GM12864 (cell line): ENCODE data around the gene AFF3.

Experiments
- DNase-seq: peaks from one replicate; pipeline ENCODE4 v3.0.0-alpha.2; 2011; ENCODE audit warnings: low read depth
- H3K4me3 ChIP-seq: 2 replicates; pipeline ENCODE4 v1.5.1; 2011; ENCODE audit warnings: mild to moderate bottlenecking, low read depth, low read length, control low read depth
- TF ChIP-seq, protein P1 (sequence below): IDR thresholded peaks from 2 replicates; pipeline ENCODE4 v1.5.1; 2011; ENCODE audit warnings: low read depth, mild to moderate bottlenecking, moderate library complexity, low read length, control low read depth, inconsistent platforms; ENCODE audit errors: missing control alignments

Gene AFF3

DNA sequence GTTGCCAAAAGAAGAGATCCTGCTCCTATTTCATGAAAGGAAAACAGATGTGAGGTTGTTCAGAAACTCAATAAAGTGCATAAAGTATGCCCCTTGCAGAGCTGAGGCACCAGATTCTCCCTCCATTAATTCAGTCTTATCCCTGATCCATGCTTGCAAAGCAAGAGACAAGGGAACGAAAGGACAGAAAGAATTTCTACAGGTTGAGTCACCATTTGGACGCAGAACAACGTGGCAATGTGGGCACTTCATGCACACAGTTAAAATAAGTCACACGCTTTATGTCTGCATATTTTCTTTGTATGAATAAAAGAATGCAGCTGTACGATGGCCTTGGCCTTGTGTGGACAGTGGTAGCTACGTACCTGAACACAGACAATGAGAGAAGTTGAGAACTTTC lies 330.8 kb downstream of the AFF3 start:
- TF ChIP-seq, protein P1, sequence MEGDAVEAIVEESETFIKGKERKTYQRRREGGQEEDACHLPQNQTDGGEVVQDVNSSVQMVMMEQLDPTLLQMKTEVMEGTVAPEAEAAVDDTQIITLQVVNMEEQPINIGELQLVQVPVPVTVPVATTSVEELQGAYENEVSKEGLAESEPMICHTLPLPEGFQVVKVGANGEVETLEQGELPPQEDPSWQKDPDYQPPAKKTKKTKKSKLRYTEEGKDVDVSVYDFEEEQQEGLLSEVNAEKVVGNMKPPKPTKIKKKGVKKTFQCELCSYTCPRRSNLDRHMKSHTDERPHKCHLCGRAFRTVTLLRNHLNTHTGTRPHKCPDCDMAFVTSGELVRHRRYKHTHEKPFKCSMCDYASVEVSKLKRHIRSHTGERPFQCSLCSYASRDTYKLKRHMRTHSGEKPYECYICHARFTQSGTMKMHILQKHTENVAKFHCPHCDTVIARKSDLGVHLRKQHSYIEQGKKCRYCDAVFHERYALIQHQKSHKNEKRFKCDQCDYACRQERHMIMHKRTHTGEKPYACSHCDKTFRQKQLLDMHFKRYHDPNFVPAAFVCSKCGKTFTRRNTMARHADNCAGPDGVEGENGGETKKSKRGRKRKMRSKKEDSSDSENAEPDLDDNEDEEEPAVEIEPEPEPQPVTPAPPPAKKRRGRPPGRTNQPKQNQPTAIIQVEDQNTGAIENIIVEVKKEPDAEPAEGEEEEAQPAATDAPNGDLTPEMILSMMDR, result no peak
- H3K4me3 ChIP-seq, result no peak overlapping the region
- DNase-seq, result no peak

DNA sequence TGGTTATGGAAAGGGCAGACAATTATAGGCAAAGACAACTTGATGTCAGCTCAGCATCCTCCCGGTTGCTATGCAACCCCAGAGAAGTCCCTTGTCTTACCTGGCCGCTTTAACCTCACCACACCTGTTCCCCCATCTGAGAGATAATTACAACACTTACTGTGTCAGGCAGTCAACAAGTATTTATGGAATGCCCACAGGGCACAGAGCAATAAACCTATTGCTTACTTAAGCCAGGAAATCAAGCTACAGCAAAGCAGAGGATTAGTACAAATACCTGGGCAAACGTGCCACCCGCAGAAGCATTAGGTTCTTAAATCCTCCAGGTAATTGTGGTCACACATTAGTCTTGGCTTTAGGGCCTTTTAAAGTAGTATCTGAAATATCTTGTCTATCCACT lies 332.2 kb downstream of the AFF3 start:
- DNase-seq, result no peak
- H3K4me3 ChIP-seq, result no peak overlapping the region
- TF ChIP-seq, protein P1, result no peak

DNA sequence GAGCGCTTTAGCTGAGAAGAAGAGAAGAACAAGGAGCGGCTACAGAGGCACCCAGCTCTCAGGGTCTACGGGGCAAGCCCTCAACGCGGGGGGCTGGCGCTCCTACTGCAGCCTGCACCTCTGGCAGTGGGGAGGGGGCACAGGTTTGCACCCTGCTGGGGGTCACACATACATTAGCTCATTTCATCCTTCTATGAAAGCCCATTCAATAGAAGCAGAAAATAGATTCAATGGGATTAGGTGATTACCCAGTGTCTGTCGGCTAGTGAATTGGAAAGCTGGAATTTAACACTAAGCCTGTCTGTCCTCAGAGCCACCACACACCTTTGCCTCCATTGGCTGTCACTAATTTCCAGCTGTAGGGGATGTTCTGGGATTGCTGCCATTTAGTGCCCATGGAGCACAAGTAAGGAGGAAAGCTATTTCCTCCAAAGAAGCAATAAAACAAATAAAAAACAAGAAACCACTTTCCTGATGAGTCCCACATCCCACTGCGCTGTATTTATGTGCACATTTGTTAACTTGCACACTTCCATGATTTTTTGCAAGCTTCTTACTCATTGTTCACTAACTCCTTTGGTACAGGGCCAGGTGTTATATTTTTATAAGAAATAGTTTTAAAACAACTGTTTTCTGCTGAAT lies 333.0 kb downstream of the AFF3 start:
- DNase-seq, result no peak
- TF ChIP-seq, protein P1, result no peak
- H3K4me3 ChIP-seq, result no peak overlapping the region

DNA sequence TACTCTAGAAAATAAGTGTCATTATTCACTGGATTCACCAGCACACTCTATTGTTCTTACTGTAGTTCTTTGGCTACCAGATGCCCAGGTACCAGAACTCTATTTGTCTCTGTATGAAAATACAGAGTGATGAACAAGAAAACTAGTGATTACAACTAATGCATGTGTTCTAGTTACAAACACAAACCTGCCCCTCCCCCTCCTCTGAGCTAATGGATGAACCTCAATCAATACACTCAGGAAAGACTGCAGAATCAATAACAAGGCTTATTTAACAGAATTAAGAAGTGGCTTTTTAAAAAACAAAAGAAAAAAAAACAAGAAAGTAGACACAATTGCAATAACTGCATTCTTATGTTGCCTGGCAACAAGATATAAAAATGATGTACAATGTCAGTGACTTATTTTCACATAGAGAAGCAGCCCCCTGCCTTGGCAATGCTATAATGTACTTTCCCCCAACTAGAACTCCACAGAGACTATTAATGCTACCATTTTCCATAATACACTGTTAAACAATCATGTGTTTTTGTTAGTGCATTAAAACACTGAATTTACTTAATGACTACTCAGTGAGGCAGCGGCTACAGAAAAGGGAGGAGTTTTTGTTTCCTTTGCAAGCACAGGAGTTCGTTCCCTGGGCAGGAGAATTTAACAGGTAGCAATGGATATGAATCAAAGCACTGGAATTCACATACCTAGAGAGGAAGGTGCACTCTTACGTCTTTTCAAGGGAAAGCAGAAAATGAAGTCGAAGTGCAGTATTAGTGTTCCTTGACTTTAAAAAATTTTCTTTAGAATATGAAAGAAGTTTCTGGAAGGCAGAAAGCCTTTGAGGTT lies 333.8 kb downstream of the AFF3 start:
- no peak for DNase-seq
- H3K4me3 ChIP-seq, result no peak overlapping the region
- TF ChIP-seq, protein P1, result no peak

DNA sequence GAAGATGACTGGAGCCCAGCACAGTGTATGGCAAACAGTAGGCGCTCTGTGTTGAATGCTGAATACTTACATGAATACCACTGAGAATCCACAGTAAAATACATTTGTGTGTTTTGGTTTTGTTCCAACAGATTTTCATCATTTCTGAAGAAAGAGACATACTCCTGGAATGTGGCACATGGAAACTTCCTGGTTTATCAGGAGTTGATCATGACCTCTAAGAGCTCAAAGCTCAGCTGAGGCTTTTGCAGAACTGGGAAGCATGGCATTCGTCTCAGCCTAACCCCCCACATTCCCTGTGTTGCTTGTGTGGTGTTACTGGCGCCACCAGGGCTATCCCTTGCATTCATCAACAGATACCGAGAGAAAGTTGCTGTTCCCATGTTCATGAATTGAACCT lies 335.6 kb downstream of the AFF3 start:
- TF ChIP-seq, protein P1, result no peak
- H3K4me3 ChIP-seq, result no peak overlapping the region
- DNase-seq, result no peak

DNA sequence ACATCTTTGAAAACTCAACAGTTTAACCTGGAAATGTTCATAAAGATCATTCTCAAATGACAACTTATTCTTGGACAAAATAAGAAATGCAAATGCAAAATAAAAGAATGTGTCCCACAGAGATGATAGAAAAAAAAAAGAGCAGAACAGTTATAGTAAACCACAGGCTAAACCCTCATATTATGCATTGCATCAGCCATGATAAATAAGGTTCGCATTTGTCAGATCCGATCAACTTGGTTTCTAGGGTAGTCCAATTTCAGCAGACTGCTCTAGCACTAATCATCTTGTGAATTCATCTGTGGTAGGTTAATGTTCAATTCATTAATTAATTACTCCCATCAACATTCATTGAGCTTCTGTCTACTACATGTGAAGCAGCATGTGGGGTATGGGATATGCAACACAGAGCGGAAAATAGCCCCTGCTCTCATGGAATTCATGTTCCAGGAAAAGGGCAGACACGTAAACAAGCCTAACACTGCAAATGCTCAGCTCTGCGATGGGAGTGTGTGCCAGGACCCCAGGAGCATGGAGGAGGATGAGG lies 336.4 kb downstream of the AFF3 start:
- H3K4me3 ChIP-seq, result no peak overlapping the region
- TF ChIP-seq, protein P1, result no peak
- DNase-seq, result no peak

DNA sequence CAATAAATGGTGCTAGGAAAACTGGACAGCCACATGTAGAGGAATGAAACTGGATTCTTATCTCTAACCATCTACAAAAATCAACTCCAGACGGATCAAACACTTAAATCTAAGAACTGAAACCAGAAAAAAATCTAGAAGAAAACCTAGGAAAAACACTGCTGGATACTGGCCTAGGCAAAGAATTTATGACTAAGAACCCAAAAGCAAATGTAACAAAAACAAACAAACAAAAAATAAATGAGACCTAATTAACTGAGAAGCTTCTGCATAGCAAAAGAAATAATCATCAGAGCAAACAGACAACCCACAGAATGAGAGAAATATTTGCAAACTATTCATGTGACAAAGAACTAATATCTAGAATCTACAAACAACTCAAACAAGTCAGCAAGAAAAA lies 338.5 kb downstream of the AFF3 start:
- no peak overlapping the region for H3K4me3 ChIP-seq
- DNase-seq, result no peak
- TF ChIP-seq, protein P1, result no peak
